HG03457 (cell line): ENCODE data around the gene AHSA1.
A peak's percentile ranks its signal among the peaks of the same experiment; 100 is the strongest.
"Not testable (repeated sequence)": the region's sequence is repeated elsewhere in the genome, so short reads cannot be mapped to it uniquely, and the experiment has no call there.

Experiments
- ATAC-seq: cut with Tn5 transposase; IDR thresholded peaks from one replicate; pipeline ENCODE4 v1.9.1; 2021; ENCODE audit warnings: moderate number of reproducible peaks; ENCODE audit not compliant: unreplicated experiment

The AHSA1 gene

DNA sequence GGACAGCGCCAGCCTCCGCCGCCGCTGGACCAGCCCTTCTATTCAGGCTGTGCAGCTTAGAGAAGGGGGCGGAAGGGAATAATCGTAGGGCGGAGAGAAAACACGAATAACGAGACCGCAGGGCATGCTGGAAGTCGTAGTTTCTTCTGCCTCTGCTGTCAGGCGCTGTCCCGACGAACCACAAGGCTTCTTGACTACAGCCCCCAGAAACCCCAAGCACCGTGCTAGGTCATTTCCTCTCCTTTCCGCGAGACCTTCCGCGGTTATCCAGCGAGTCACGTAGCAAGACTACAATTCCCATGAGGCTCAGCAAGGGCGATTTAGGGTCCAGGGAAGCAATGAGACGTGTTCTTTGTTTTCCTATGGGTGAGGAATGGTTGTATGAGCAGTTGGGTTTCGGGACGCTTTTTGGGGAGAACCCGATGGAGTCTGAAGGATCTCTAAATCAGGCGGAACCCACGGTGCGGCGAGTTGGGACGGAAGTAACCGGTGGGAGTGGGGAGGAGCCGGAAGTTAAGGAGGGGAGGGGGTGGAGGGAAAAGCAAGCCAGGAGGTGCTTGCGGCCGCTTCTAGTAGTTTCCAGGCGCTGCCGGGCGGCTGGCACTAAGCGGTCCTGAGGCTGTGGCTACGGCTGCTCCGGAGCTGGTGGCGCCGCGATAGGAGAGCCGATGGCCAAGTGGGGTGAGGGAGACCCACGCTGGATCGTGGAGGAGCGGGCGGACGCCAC lies at the start of gene AHSA1, which contains the start of gene VIPAS39:
TSS of gene AHSA1 (plus strand) at position 572 of the 727 bp plus-strand sequence. CDS start at position 669, 97 bp downstream.
TSS of gene VIPAS39 (minus strand) at position 80 of the 727 bp plus-strand sequence. CDS start 3,499 bp downstream, outside the sequence.
- peak; percentile 87 for ATAC-seq

- no peak for ATAC-seq
Observed at GRCh38 chr14:77409131-77409533, 48.8 kb upstream of the AHSA1 start.

- not testable (repeated sequence) for ATAC-seq
Observed at GRCh38 chr14:77415403-77416030, 42.4 kb upstream of the AHSA1 start.

DNA sequence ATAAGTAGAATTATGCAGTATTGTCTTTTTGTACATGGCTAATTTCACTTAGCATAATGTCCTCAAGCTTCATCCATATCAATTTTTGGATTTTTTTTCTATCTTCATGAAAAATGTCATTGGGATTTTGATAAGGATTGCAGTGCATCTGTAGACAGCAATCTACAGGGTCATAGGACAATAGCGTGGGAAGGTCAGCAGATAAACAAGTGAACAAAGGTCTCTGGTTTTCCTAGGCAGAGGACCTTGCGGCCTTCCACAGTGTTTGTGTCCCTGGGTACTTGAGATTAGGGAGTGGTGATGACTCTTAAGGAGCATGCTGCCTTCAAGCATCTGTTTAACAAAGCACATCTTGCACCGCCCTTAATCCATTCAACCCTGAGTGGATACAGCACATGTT lies 41.8 kb upstream of the AHSA1 start:
- not testable (repeated sequence) for ATAC-seq

DNA sequence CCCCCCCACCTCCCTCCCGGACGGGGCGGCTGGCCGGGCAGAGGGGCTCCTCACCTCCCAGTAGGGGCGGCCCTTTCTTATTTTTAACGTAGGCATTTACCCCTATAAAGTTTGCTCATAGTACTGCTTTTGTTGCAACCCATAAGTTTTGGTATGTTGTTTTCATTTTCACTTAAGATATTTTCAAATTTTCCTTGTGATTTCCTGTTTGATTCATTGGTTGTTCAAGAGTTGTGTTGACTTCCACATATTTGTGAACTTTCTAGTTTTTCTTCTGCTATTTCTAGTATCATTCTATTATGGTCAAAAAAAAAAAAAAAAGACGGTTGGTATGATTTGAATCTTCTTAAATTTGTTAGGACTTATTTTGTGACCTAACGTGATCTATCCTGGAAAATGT lies 41.1 kb upstream of the AHSA1 start:
- no peak for ATAC-seq

GRCh38 chr14:77421201-77421600 lies 36.7 kb upstream of the AHSA1 start:
- ATAC-seq = no peak

DNA sequence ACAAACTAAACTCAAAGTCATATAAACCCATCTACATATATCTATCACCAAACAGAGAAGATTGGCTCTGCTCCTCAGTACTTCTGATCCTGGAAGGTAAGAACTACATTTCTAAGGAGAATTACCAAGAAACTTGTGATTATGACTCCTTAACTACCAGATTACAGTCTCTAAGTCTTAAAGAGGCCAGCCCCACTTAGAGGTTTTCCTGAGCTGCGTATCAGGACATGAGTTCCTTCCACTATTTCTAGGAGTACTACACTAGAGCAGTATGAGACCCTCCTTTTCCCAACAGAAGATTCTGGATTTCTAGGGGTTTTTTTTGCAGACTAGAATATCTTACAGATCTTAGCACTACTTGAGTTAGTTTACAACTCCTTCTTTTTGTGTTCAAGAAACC lies 34.5 kb upstream of the AHSA1 start, which contains the start of gene NOXRED1:
TSS of gene NOXRED1 (minus strand) at position 101 of the 400 bp plus-strand sequence. CDS start 634 bp downstream, outside the sequence.
- no peak for ATAC-seq

GRCh38 chr14:77424862-77425261 lies 33.0 kb upstream of the AHSA1 start:
- ATAC-seq = no peak

GRCh38 chr14:77426396-77426795 lies 31.5 kb upstream of the AHSA1 start:
- ATAC-seq = no peak

DNA sequence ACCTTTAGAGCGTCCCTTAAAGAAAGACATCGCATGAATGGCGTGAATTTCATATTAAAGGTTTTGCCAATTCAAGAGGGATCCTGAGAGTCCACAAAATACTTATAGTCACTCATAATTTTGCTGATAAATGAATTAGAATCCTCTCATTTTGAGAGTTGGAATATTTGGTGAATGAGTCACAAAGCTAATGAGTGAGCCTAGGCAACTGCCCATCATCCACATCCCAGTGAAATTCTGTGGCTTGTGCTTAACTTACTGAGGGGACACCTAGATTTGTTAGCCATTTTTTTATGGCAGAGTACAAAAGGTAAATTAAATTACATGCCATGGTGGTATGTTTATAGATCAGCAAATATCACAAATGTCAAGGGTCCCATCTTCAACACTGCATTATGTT lies 21.9 kb upstream of the AHSA1 start:
- no peak for ATAC-seq

- no peak for ATAC-seq
Observed at GRCh38 chr14:77438596-77438995, 19.3 kb upstream of the AHSA1 start.

DNA sequence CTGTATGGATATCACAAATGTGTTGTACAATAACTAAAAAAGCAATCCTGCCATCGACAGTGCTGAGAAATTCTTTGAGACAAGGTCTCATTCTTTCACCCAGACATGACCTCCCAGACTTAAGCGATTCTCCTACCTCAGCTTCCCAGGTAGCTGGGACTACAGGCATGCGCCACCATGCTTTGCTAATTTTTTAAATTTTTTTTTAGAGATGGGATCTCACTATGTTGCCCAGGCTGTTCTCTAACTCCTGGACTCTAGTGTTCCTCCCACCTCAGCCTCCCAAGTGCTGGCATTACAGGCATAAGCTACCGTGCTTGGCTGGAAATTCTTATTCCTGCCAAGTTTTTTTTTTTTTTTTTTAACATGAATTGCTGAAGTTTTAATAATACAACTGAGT lies 18.0 kb upstream of the AHSA1 start:
- no peak for ATAC-seq

DNA sequence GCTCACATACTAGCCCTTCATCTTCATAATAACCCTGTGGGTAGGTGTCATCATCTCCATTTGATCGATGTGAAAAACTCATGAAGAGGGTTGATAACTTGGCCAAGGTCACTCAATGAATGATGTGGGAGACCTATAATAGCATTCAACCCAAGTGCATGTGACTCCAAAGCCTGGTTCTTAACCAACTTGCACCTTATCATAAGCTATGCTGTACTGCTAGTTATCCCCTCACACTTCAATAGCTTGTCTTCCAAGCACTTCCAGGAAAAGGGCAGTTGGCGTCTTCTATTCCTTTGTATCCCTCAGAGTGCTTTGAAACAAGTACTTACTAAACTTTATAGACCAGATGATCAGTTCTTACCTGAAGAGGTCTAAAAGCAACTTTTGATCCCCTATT lies 15.7 kb upstream of the AHSA1 start:
- no peak for ATAC-seq

DNA sequence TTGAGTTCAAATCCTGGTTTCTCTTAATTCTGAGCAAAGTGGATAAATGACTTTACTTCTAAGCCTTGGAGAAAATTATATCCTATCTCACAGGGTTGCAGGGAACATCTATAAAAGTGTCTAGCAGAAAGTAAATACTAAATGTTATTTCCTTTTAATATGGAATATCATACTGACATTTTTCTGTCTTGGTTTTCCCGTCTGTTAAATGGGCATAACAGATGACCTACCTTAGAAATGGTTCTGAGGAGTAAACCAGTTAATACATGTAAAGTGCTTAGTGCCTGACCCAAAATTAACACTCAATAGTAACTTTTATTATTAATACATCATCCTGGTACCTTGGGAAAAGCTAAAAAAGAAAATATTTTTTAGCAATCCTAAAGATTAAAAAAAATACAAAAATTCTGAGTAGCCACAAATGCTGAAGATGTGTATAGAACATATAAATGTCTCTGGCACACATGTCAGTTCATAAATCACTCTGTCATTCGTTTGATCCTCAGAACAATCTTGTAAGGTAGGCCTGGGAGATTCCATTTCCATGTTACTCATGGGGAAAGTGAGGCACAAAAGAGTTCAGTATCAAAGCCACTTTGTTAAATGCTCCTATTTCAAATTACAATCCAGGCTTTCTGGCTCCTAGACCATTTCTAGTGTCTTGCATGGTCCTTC lies 1.8 kb upstream of the AHSA1 start:
- no peak for ATAC-seq

GRCh38 chr14:77457115-77457521 lies 775 bp upstream of the AHSA1 start:
- ATAC-seq = peak; percentile 1

GRCh38 chr14:77458249-77458950 lies 507 bp downstream of the AHSA1 start:
- ATAC-seq = peak; percentile 6

DNA sequence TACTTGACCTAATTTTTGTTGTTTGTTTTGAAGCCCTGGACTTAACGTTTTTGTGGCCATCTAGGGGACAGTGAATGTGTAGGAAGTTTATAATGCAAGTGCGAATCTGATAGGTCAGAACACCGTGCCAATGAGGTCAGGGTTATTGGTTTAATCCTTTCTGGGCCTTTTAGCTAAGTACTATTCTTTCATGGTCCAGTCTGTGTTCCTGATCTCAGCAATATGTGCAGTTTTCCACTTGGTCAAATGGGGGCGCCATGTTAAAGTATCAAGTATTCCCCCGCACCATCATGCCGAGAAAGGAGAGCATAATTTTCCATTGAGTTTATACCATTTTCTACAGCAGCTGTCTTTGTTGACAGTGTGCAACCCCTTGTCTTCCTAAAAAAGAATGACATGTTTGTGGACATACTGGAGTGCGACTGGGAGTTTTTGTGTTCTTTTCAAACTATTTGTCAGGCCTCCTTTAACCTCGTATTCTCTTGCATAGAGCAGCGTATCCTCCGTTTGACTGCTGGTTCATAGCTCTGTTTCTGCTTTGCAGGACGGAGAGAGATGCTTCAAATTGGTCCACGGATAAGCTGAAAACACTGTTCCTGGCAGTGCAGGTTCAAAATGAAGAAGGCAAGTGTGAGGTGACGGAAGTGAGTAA lies 1.3 kb downstream of the AHSA1 start:
- ATAC-seq = no peak

DNA sequence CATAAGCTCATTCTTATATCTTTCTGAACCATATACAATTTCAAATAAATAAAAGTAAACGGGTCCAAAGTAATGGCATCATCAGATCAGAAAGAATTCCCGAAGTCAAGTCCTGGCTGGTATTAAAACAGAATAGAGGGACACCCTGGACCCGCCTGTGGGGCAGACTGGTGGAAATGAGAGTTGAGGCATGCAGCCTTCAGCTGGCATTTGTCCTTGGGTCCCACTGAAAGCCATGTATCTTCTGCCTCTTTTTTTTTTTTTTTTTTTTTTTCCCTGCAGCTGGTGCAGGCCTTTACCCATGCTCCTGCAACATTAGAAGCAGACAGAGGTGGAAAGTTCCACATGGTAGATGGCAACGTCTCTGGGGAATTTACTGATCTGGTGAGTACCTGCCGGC lies 9.9 kb downstream of the AHSA1 start:
- no peak for ATAC-seq

DNA sequence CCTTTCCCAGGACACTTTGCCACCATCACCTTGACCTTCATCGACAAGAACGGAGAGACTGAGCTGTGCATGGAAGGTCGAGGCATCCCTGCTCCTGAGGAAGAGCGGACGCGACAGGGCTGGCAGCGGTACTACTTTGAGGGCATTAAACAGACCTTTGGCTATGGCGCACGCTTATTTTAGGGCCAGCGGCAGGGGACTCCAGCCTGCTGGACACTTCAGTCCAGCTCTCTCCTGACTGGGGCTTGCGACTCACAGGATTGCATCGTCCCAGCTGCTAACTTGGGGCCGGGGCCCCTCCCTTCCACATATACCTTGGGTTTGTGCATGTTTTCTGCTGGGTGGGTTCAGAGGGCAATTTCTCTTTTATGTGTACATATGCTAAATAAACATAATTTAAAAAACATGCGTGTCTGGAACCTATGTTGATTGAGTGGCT lies 11.2 kb downstream of the AHSA1 start:
- no peak for ATAC-seq

DNA sequence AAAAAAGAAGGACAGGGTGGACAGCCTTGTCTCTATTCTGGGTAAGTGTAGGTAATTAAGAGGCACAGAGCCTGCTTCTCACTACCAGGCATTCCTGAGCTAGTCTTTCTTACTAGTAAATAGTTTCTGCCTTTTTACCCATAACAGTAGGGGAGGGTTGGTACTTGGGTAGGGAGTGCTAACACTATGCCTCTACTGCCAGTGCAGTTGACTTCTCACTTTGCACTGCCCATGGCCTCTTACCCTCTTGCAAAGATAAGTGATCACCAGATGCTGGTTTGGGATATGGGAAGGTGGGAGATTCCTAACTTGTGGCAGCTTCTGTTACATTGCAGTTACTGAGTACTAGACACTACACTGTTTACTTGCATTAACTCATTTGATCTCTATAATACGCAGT lies 11.6 kb downstream of the AHSA1 start:
- ATAC-seq = no peak
